ENCODE data around the gene EVC2.

Gene EVC2

DNA sequence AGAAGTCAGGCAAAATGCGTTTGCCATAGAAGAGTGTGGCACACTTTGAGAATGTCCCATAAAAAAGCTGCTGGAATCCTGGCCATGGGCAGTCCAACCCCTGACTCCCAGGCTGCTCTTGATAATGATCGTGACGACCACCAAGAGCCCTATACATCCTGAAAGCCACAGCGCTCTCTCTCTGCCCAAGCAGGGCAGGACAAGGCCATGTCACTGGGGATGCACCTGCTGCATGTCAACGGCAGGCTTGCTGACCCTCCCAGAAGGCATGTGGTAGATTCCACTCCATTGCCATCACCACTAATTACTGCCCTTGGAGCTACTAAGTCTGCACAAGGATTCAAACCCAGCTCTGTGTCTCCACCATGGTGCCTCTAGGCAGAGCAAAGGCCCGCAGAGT is 144.5 kb downstream of the EVC2 start:
- DNase-seq (ENCODE audit: low read depth in 2 of 2): no peak

DNA sequence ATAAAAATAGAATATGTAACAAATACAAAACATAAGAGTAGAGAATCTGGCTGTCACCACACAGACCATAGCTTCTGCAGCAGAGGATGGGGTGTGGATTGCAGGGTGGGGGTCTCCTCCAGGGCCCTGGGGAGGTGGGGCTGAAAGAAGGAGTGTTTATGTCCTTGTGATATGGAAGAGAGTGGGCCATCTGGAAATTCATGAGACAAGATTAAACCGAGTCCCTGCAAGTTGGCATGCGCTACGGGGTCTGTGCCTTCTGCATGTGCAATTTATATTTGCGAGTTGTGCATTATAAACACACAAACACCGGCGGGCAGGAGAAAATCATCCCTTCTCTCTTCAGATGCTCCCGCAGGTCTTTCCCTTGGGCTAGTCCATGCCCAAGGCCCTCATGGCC is 145.9 kb downstream of the EVC2 start:
- DNase-seq (ENCODE audit: low read depth in 2 of 2): no peak

DNA sequence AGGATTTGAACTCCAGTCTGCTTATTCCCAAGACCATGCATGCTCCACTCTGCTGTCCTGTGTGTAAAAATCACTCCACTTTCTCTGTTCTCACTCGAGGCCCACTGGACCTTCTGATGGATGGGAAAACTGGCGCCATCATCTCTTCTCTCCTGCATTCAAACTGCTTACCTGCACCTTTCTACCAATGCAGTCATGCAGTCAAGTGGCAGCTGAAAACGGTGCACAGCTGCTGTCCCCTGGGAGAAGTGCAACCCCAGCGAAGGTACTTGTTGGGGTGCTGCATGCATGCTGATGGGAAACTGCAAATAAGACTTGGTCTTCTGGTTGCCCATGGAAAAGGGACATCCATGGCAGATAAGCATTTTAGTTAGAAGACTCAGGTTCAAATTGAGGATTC is 147.1 kb downstream of the EVC2 start:
- DNase-seq (ENCODE audit: low read depth in 2 of 2): no peak

DNA sequence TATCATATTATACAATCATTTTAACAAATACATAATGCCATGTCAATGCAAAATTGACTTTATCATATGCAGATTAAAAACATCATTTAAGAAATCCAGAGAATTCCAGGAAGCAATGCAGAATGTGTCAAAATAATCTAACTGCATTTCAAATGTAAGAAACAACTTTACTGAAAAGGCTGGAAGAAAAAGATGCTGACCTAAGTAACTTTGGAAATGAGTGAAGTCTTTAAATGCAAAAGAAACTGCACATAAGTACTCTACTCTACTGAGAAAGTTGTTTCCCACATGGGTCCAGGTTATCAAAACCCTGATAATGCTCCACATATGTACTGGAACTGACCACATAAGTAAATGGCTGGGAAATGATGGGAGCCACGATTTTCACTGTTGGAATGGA is 149.9 kb downstream of the EVC2 start:
- DNase-seq (ENCODE audit: low read depth in 2 of 2): no peak

DNA sequence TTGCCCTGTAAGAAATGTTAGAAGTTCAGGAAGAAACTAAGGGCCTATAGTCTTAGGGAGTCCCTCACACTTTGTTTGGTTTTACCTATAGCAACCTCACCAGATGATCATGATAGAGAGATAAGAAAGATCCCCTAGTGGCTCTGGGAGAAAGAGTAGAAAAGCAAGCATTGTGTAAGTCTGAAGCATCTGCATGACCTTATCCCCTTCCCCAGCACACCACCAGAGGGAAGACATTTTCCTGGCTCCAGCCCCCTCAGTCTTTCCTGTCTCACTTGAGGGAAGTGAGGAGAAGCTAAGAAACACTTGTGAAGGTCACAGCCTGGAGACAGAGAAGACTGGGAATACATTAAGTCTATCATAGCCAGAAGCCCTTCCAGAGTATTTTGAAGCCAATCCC is 154.0 kb downstream of the EVC2 start:
- DNase-seq (ENCODE audit: low read depth in 2 of 2): no peak

DNA sequence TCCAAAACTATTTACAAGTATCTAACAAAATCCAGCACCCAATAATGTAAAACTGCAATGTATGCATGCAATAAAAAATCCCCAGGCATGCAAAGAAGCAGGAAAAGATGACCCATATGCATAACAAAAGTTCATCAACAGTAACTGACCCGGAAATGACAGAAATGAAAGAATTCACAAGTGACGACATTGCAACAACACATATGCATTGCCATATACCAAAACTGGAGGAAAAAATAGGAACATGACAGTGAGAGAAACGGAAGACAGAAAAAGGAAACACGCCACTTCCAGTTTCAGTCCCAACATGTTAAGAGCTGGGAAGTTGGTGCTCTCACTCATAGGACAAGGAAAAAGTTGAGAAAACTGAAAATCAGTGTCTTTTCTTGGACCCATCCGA is 154.6 kb downstream of the EVC2 start:
- no peak for DNase-seq (ENCODE audit: low read depth in 2 of 2)

DNA sequence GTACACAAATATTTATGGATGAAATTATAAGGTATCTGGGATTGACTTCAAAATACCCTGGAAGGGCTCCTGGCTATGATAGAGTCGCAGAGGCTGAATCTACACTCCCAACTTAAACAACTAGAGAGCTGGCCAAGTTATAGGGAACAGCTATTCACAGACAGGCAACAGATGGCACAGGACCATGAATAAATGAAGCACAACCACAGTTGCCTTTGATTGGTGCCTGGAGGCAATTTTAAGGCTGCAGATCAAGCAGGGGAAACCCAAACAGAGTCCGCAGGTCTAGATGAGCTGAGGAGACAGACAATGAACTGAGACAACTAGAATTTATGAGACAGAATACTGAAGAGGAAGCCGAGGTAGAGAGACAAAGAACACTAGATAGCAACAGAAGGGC is 155.9 kb downstream of the EVC2 start:
- DNase-seq (ENCODE audit: low read depth in 2 of 2): no peak

DNA sequence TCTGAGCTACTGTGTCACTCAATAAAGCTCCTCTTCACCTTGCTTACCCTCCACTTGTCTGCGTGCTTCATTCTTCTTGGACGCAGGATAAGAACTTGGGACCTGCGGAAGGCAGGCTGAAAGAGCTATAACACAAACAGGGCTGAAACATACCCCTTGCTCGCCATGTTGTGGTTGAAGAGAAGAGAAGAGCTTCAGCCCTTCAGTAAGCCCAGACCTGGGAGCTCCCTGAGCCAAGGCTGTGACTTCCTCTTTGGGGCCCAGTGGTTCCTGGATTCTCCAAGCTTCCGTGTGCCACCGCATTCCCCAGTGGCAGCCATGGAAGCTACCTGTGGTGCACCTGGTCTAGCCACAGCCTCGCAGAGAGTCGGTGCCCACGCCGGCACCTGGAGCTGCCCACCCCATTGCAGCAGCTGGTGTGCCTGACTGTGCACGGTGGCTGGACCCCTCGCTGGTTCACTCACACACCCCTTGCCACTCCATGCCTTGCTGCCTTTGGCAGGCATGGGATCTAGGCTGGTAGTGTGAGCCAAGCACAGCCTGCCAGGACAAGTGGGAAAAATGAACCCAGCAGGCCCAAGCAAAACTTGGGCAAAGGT is 160.6 kb downstream of the EVC2 start:
- no peak for DNase-seq (ENCODE audit: low read depth in 2 of 2)

DNA sequence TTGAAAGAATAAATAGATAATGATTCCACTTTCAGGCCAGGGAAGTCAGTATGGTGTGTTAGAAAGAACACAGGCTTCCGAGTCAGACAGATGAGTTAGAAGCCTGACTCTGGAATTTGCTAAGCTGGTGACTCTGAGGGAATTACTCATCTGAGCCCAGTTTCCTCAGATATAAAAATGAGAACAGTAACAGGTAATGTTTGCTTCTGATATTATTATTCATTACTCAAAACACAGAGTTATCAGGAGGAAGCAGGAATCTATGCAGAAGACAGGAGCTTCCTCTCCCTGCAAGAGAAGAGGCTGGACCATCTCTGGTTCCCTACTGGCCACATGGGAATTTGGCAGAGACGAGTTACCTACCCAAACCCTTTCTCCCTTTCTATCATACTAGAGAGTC is 163.1 kb downstream of the EVC2 start:
- DNase-seq (ENCODE audit: low read depth in 2 of 2): no peak

DNA sequence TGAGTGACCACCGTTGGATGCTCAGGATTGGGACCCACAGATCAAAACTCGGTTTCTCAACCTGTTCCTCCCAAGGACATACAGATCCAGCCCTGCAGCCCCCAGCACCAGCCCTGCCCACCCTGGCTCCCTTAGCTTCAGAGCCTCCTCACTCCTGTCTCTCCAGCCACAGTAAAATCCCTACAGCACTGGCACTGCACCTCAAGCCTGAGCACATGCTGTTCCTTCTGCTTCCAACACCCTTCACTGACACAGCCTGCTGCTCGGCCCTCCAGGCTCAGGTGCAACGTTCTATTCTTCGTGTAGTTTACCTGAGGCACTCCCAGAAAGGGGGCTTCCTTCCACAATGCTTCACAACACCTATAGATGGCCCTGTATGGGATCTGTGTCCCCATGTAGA is 163.6 kb downstream of the EVC2 start:
- DNase-seq (ENCODE audit: low read depth in 2 of 2): no peak

DNA sequence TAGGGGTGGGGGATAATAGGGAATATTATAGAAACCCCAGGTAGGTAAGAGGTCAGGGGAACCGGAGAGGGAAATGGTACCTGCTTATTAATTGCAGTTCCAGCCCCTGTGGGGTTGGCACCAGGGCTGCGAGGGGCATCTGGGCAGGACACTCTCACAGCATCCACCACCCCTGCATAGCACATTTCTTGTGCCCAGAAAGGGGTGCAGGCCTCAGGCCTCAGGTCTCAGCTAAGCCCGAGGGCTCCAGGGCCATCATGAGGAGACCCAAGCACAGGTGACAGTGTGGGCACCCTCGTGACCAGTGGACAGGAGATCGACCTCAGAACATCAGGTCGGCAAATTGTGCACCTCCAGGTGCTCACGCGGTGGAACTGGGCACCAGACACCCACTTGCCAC is 164.7 kb downstream of the EVC2 start:
- DNase-seq (ENCODE audit: low read depth in 2 of 2): no peak

DNA sequence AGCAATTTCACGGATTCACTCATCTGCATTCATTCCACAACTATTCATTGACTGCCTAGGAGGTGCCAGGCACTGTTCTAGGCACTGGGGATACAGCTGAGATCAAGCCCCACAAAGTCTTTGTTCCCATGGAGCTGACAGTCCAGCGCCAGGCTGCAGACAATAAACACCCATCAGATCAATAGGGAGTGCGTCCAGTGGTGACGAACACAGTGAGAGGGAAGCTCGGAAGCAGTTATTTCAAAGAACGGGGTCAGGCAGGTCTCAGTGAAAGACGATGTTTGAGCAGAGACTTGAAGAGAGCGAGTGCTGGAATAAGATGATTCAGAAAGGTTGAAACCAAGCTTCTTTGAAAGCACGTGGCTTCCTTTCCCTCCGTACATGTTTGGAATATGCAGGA is 167.2 kb downstream of the EVC2 start:
- no peak for DNase-seq (ENCODE audit: low read depth in 2 of 2)

DNA sequence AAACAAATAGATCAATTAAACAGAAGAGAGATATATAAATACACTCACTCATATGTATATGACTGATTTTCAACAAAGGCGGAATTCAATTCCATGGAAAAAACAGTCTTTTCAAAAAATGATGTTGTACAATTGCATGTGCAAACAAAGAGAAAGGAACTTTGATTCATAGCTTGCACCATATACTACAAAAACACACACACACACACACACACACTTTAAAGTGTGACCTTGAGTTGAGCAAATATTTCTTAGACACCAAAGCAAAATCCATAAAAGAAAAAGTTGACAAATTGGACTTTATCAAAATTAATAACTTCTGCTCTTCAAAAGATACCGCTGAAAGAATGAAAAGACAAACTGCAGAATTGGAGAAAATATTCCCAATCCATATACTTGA is 168.8 kb downstream of the EVC2 start:
- no peak for DNase-seq (ENCODE audit: low read depth in 2 of 2)

DNA sequence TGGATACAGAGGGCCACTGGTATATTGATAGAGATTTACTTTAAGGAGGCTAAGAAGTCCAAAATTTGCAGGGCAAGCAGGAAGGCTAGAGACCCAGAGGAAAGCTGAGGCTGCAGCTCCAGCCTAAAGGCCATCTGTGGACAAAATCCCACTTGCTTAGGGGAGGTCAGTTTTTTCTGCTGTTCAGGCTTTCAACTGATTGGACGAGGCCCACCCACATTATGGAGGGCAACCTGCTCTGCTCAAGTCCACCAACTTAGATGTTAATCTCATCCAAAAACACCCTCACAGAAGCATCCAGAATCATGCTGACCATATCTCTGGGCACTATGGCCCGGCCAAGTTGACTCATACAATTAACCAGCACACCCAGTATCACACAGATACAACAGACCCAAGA is 176.3 kb downstream of the EVC2 start:
- no peak for DNase-seq (ENCODE audit: low read depth in 2 of 2)

DNA sequence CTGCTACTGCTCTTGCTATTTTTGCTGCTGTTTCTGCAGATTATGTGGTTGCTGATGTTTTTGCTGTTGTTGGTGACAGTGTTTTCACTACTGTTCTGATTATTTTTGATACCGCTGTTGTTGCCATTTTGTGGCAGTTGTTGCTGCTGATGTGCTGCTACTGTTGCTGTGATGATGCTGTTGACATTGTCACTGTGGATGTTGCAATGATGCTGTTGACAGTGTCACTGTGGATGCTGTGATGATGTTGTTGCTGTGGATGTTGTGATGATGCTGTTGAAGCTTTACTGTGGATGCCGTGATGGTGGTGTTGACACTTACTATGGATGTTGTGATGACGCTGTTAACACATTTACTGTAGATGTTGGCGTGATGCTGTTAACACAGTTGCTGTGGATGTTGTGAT is 180.3 kb downstream of the EVC2 start:
- DNase-seq (ENCODE audit: low read depth in 2 of 2): no peak

DNA sequence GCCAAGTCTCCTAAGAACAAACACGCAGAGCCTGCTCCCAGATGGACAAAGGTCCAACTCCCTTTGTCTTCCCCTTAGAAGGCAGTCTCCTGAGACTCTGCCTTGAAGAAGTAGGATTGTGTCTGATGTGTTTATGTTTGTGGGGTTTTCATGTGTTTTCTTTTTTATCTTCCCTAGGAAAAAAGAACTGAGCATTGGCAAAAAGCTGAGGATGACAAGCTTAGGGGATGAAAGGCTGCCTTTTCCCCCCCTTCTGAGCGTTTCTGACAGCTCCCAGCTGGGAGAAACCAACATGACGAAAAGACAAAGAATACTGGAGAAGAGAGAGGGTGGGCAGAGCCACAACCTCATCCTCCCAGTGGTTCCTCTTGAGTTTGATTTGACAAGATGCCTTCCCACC is 181.1 kb downstream of the EVC2 start:
- DNase-seq (ENCODE audit: low read depth in 2 of 2): no peak

DNA sequence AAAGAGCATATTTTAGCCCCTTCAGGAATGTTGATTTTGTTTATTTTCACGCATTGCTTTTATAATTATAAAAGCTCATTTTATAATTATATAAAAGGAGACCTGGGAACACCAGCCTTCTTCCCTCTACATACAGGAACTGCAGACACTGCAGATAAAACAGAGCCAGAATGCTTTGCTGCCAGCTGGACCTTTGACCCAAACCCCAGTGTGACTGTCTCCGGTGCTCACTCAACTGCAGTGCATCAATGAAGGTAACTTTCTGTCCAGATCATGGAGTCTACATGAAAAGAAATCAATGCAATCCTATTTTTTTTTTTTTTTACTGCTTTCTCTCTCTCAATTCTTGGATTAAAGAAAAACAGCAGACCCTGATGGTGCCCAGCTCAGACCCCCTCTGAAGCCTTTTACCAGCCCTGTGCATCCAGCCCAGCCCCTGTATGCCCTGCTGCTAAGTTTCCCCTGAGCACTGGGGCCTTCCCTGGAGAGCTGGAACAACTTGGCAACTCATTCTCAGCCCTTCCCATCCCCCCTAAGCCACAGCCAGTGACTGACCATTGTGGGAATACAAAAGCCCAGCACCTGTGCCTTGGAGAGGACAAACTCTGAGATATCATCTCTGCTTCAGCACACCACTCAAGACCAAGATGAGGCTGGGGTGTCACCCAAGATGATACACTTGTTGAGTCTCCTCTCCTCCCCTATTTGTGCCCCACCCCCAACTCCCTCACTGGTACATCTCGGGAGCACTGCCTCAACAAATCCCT is 182.1 kb downstream of the EVC2 start:
- DNase-seq (ENCODE audit: low read depth in 2 of 2): no peak

DNA sequence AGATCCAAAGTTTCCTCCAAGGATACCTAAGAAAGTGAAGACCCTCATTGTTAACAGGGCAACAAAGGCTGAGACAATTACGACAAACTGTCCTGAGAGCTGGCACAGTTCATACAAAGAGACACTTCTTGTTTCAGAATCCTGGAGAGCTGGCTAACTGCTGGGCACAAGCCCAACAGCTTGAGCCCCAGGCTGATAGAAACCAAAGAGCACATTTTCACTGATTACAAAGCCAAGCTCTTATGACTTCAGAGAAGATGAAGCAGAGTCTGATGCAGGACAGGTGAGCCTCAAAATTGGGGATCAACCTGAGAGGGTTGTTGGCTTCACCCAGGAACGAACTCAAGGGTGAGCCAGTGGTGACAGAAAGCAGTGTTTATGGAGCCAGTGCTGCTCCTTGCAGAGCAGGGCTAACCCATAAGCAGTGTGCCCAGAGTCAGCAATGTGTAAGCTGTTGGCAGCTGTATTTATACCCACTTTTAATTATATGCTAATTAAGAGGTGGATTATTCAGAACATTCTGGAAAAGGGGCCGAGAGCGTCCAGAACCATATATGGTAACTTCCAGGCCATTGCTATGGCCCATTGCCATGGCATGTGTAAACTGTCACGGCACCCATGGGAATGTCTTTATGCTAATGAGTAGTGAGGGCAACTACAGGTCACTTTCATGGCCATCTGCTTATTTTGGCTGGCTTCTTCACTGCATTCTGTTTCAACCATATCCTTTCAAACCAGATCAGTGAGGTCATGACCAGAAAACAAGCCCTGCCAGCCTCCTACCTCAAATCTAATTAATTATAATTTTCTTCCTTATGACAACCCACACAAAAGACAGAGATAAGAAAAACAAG is 183.7 kb downstream of the EVC2 start:
- no peak for DNase-seq (ENCODE audit: low read depth in 2 of 2)

DNA sequence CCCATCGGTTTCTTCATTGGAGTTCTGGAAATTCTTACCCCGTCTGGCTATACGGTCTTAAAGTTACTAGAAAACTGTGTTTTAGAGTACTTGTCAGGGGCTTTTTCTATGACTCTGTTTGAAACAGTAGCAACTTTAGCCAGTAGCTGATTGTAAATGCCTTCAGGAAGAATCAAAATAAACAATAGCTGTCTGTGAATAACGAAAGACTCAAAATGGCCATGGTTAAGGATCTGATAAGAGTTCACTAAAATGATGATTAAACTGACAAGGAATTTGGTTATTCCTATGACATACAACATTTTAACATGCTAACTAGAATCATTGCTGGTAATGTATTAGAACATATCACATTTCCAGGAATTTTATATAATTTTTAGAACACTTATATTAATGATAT is 191.0 kb downstream of the EVC2 start:
- DNase-seq (ENCODE audit: low read depth in 2 of 2): no peak

DNA sequence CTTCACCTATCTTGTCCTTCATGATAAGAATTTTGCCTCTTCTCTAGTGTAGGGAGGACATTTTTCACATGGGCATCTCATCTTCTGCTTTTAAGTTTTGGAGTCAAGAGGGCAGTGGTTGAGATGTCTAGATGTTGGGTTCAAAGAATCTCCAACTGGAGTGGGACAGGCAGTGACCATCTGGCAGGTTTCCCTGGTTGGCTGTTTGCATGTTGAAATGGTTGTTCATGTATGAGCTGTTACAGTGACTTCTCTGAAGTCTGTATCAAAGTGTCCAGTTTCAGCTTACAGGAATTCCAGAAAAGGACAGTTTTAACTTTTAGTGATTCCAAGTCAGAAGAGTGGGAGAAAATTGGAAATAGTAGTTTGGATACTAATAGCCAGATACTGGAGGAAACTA is 192.7 kb downstream of the EVC2 start:
- no peak for DNase-seq (ENCODE audit: low read depth in 2 of 2)
